GM18499 (cell line): ENCODE measurements around the gene OASL.

ENCODE experiments used
- ATAC-seq: cut with Tn5 transposase; IDR thresholded peaks from one replicate; pipeline ENCODE4 v1.9.1; 2021; ENCODE audit warnings: moderate number of reproducible peaks; ENCODE audit not compliant: insufficient read depth, unreplicated experiment

OASL gene

DNA sequence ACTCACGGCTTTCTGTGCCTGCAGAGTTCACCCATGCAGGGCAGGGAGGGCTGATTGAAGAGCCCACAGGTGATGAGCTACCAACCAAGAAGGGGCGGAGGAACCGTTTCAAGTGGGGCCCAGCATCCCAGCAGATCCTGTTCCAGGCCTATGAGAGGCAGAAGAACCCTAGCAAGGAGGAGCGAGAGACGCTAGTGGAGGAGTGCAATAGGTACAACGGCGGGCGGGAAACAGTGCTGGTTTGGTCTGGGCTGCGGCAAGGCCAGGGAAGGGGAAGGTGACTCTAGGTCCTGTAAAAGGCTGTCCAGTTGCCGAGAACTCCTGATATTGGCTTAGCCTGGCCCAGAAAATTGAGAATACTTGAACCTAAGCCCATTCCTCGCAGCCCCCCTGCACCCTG is 45.5 kb downstream of the OASL start:
- no peak for ATAC-seq

DNA sequence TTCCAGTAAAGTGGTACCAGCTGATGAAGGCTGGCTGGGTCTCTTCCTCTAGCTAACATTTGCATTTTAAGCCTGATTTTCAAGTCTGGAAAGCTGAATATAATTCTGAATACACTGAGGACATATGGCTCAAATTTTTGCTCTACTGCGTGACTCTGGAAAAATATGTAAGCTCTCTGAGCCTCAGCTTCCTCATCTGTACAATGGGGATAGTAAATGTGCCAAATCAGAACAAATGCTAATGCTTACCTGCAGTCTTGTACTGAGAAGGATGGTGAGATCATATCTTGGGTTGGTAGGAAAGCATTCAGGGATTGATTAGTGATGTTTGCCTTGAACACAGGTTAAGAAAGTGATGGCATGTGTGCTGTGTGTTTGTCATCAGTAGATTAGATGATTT is 46.1 kb downstream of the OASL start:
- no peak for ATAC-seq

DNA sequence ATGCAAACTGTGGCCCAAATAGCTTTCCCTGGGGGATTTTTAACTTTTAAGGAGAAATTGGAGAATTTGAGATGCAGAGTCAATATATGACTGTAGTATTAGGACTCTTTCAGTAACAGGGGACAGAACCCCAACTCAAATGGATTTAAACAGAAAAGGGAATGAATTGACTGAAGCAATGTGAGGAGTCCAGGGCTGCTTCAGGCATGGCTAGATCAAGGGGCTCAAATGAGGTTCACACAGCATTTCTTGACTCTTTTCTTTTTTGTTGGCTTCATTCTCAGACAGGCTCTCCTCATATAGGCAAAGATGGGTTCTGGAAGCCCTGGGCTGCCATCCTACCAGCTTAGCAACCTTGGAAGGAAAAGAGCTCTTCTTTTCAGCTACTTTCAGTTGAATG is 47.1 kb downstream of the OASL start:
- ATAC-seq = no peak

DNA sequence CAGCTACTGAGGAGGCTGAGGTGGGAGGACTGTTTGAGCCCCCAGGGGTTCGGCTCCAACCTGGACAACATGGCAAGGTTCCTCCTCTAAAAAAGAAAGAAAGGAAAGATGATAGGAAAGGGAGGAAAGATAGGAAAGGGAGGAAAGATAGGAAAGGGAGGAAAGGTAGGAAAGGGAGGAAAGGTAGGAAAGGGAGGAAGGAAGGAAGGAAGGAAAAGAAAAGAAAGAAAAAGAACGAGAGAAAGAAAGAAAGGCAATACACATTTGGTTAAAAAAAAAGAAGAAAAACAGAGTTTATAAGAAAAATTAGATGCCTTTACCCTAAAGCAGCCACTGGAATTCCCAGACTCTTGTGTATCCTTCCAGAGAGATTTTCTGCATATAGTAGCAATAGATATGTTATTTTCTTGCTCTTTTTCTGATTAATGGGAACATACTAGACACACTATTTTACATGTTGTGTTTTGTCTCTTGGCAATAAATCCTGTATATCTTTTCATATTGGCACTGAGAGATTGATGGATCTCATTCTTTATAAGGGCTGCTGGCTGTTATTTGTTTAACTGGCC is 48.5 kb downstream of the OASL start:
- ATAC-seq = no peak

GRCh38 chr12:120989687-120990086 is 49.4 kb downstream of the OASL start:
- ATAC-seq = no peak

- ATAC-seq = no peak
These were observed 50.4 kb downstream of the OASL start for GRCh38 chr12:120988658-120989057.

DNA sequence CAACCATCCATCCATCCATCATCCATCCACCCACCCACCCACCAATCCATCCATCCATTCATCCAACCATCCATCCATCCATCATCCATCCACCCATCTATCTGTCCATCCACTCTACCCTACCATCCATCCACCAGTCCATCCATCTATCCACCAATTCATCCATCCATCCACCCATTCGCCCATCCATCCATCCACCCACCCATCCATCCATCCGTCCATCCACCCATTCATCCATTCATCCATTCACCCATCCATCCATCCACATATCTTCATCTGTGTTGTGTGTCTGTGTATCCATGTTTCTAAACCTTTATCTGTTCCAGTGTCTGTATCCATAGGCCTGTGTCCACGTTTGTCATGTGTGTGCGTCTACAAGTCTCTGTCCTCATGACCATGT is 50.8 kb downstream of the OASL start:
- no peak for ATAC-seq

DNA sequence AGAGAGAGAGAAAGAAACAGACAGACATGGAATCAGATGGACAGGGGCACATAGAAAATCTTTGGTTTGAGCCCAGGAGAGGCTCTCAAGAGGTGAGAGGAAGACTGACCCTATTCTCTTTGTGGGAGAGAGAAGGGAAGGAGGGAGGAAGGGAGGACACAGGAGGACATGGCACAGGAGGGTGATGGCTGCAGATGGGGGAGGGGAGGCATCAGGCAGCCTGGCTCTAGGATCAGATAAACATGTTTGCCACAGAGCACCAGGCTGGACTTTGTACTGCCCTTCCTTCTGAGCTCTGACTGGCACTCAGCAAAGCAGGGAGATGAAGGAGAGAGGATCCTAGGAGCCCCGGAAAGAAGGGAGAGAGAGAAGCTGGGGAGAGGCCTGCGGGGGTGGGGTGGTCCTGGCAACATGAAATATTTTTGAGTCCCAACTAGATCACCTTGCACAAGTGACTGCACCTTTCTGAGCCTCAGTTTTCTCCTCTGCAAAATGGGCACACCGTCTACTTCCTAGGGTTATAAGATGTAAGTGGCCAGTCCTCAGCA is 54.6 kb downstream of the OASL start:
- ATAC-seq = no peak

DNA sequence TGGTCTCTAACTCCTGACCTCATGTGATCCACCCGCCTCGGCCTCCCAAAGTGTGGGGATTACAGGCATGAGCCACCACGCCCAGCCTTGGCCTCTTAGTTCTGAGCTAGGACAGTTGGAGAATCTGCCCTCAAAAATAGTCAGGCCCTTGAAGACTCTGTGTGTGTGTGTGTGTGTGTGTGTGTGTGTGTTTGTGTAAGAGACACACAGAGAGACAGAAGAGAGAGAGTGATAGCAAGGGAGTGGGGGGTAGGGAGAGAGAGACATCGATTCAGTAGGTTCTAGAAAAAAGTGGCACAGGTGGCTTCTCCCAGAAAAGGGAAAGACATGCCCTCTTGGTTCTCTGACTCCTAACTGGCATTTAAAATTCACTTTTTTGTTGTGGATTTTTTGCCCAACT is 55.3 kb downstream of the OASL start:
- no peak for ATAC-seq

- ATAC-seq = no peak
These were observed 56.4 kb downstream of the OASL start for GRCh38 chr12:120982659-120983058.

GRCh38 chr12:120981407-120981941 is 57.6 kb downstream of the OASL start:
- no peak for ATAC-seq

DNA sequence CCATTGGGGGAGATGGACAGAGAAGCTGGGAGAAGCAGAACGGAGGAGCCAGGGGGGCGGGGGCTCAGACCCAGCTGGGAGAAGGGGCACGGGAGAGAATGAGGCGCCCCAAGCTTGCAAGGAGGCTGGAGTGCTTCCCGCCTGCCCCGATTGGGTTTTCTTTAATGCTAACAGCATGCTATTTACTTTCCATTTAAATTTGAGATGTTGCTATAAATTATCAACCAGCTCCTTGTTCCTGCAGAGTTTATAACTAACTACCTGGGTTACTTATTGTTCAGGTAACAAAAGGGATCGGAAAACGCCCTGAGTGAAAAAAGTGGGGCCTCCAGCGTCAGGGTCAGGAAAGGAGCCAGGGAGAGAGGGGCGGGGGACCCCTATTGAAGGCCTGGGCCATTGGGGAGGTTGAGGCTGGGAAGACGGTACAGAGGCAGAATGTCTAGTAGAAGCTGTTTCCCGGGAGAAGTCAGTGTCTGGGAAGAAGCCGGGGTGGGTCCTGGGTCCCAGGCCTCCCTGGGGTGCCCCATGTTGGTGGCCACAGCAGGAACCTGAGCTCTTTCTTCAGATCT is 58.2 kb downstream of the OASL start:
- no peak for ATAC-seq

DNA sequence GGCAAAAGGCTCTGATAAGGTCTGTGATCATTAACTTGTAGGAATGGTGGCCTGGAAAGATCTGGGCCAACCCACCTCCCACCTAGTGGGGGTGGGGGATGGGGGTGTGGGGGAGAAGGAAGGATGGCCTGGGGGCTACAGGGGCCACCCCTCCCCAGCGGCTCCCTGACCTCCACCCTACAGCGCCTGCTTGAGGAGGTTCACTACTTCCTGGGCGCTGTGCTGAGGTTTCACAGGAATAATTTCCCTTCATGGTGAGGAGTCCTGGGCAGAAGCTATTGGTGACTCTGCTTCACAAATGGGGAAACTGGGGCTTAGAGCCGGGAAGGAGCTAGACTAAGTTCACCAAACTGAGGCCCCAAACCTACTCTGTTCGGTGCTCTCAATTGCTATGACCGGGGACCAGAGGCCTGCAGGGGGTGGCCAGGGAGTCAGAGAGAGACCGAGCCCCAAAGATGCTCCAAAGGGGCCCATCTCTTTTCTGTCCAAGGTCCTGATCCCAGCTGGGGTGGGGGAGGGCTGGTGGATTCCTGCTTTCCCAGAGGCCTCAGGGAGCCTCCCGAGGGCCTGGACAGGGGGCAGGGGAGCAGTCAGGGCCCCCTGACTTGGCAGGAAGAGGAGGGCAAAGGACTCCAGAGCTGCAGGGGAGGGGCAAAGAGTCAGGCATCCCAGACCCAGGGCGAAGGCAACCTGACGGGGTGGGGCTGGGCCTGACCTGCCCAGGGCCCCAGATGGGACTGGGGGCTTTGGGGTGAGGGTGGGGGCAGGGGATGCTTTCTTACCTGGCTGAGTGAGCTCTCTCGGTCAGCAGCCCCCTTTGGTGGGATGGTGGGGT is 59.0 kb downstream of the OASL start:
- no peak for ATAC-seq

GRCh38 chr12:120979220-120979861 is 59.7 kb downstream of the OASL start:
- no peak for ATAC-seq

- no peak for ATAC-seq
These were observed 60.5 kb downstream of the OASL start, which contains the start of gene HNF1A for GRCh38 chr12:120978296-120979219. TSS of gene HNF1A (plus strand) at chr12:120978543. CDS start at chr12:120978769, 226 bp downstream.

DNA sequence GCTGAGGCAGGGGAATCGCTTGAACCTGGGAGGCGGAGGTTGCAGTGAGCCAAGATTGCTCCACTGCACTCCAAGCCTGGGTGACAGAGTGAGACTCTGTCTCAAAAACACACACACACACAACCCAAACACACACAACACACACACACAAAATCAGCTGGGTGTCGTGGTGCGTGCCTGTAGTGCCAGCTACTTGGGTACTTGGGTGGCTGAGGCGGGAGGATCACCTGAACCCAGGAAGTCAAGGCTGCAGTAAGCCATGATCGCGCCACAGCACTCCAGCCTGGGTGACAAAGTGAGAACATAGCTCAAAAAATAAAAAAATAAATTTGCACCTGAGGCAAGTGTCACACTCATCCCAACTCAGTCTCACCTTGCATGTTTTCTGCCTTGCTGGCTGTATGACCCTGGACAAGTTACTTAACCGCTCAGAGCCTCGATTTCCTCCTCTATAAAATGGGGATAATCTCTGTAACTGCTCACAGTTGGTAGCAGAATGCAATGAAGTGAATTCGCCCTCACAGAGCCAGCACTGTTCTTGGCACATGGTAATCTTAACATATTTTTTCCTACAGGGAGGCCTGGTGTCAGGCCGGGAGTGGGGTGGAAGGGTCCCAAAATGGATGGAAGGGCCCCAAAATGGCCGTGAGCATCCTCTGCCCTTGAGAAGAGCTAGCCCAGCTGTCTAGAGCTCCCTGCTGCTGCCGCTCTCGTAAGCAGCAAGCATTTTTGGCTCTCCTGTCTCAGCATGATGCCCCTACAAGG is 61.3 kb downstream of the OASL start:
- ATAC-seq = no peak

GRCh38 chr12:120972870-120973543 is 66.0 kb downstream of the OASL start:
- no peak for ATAC-seq
